PC-3 (cell line): ENCODE measurements around the gene AOPEP. TPM values are rescaled to one million over a fixed set of nuclear protein-coding genes. Genes with fewer than 3 reads are reported as not detected.

Source experiments
- ATAC-seq: fragments of 200-7000 bp; cut with Tn5 transposase; 2 replicates; pipeline ENCODE4 v1.9.1; 2020; ENCODE audit warnings: mild to moderate bottlenecking, moderate library complexity
- BruUV-seq: library from RNA; stranded (reverse); fragments of 400-500 nt; replicated peaks from 2 replicates; lab custom pipeline; 2021; lab: Mats Ljungman, UMichigan
- CTCF ChIA-PET: fragments of 300-600 bp; sonication (Branson Sonifier 250); formaldehyde crosslinking; loops from one replicate; lab custom pipeline; 2022; ENCODE audit warnings: antibody characterized with exemption; lab: Charles Lee
- POLR2A ChIA-PET: fragments of 300-600 bp; sonication (Branson Sonifier 250); formaldehyde crosslinking; loops from one replicate; lab custom pipeline; 2022; ENCODE audit warnings: antibody characterized with exemption; ENCODE audit not compliant: unreplicated experiment; lab: Charles Lee
- DNase-seq: peaks from one replicate; pipeline ENCODE4 v3.0.0-alpha.2; 2015
- H2AFZ ChIP-seq: fragments of 300-600 bp; sonication (generic); 2 replicates; pipeline ENCODE4 v1.6.0; 2016; ENCODE audit warnings: antibody characterized with exemption, low read length
- H3F3A ChIP-seq: fragments of 300-600 bp; sonication (generic); one replicate; pipeline ENCODE4 v1.6.0; 2017; ENCODE audit warnings: antibody characterized with exemption, low read length, control low read depth, mild to moderate bottlenecking; ENCODE audit not compliant: unreplicated experiment
- H3K27ac ChIP-seq: fragments of 300-600 bp; sonication (generic); 2 replicates; pipeline ENCODE4 v1.5.1; 2016; ENCODE audit warnings: mild to moderate bottlenecking, low read length
- H3K27me3 ChIP-seq: fragments of 300-600 bp; sonication (generic); 2 replicates; pipeline ENCODE4 v1.6.1; 2016; ENCODE audit warnings: low read length, mixed read lengths
- H3K36me3 ChIP-seq: fragments of 300-600 bp; sonication (generic); 2 replicates; pipeline ENCODE4 v1.6.1; 2016; ENCODE audit warnings: low read depth, mixed run types, low read length, mixed read lengths
- H3K4me1 ChIP-seq: fragments of 300-600 bp; sonication (generic); 2 replicates; pipeline ENCODE4 v1.5.1; 2016; ENCODE audit warnings: low read length; ENCODE audit not compliant: insufficient read depth
- H3K4me2 ChIP-seq: fragments of 300-600 bp; sonication (generic); 2 replicates; pipeline ENCODE4 v1.6.0; 2016; ENCODE audit warnings: low read length
- H3K4me3 ChIP-seq: fragments of 300-600 bp; sonication (generic); 2 replicates; pipeline ENCODE4 v1.5.1; 2016; ENCODE audit warnings: mild to moderate bottlenecking, low read length, mixed read lengths
- H3K79me2 ChIP-seq: fragments of 300-600 bp; sonication (generic); 2 replicates; pipeline ENCODE4 v1.6.1; 2017; ENCODE audit warnings: low read length, mixed read lengths
- H3K9ac ChIP-seq: fragments of 300-600 bp; sonication (generic); 2 replicates; pipeline ENCODE4 v1.6.0; 2016; ENCODE audit warnings: mild to moderate bottlenecking, low read length
- H3K9me2 ChIP-seq: fragments of 300-600 bp; sonication (generic); replicated peaks from 2 replicates; pipeline ENCODE4 v1.6.1; 2016; ENCODE audit warnings: mixed run types, low read length, mixed read lengths
- H3K9me3 ChIP-seq: fragments of 300-600 bp; sonication (generic); 2 replicates; pipeline ENCODE4 v1.6.1; 2016; ENCODE audit warnings: low read length, mixed read lengths
- H4K20me1 ChIP-seq: fragments of 300-600 bp; sonication (generic); 2 replicates; pipeline ENCODE4 v1.6.1; 2016; ENCODE audit warnings: low read length, mixed read lengths
- EZH2 ChIP-seq: fragments of 300-600 bp; sonication (generic); IDR thresholded peaks from one replicate; pipeline ENCODE4 v1.6.1; 2017; ENCODE audit warnings: antibody characterized with exemption, mild to moderate bottlenecking, low read length; ENCODE audit not compliant: unreplicated experiment
- EZH2phosphoT487 ChIP-seq: fragments of 300-600 bp; sonication (generic); IDR thresholded peaks from 2 replicates; pipeline ENCODE4 v1.6.1; 2018; ENCODE audit warnings: mild to moderate bottlenecking, antibody characterized with exemption, low read length, borderline replicate concordance
- intact Hi-C: fragments of 100-400 bp; cut with micrococcal nuclease; formaldehyde crosslinking; loops from 2 replicates; pipeline ENCODE4 v1.9.0; 2023
- total RNA-seq: library from RNA; depleted of rRNA; stranded (reverse); fragments of >200 nt; gene quantifications from 2 replicates; pipeline ENCODE4 v1.2.3, GENCODE V29; 2014
- TF ChIP-seq, protein P1 (sequence below): fragments of 300-600 bp; sonication (generic); conservative IDR thresholded peaks from 2 replicates; pipeline ENCODE4 v1.5.1; 2017; ENCODE audit warnings: antibody characterized with exemption, low read depth, mild to moderate bottlenecking, low read length

Gene AOPEP
- total RNA-seq, 1 experiment from 2014 or later = 23.1 TPM

DNA sequence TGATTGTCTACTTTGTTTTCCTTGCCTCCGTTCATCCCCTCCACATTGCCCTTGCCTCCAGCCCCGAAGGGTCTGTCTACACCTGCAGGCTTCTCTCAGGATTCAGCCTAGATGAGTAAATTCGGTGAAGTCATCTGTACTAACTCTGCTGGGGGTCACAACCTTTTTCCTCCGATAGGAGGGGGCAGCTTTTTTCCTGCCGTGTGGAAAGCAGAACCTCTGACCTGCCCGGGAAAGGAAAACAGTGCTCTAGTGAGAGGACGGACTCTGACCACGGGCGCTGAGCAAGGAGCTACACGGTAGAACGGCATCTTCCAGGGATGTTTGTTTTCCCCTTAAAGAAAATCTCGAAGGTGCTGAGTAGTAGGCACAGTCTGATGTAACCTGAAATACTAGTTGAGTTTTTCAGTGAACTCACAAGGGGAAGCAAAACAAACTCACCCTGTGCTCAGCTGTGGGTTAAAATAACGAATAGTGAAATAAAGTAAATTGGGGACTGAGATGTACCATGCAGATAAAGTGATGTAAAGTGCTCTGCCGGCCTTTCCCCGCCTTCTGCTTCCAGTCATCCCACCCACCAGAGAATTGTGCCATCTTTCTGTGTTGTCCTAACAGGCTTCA is 281.8 kb downstream of the AOPEP start:
- POLR2A ChIA-PET = no interaction called here
- BruUV-seq = no TSS peak
- intact Hi-C loops = loop anchor here (5.0 kb wide), 2 partner anchors 39 to 109 kb away; no protein-coding TSS in a partner anchor
- H3K4me1 ChIP-seq = peaks cover 29% of the 10 kb centered on the region
- H3K9ac ChIP-seq = 0 out of 2 replicates have a peak overlapping the region, but pooled peaks have one; percentile 1
- peak overlapping the region; percentile 87 for H3K4me2 ChIP-seq
- CTCF ChIA-PET = no interaction called here
- H3K9me2 ChIP-seq = no peaks in the 10 kb centered on the region
- H3K36me3 ChIP-seq = peaks cover 4% of the 10 kb centered on the region
- no peak overlapping the region for H2AFZ ChIP-seq
- peaks cover 72% of the 10 kb centered on the region for H3K79me2 ChIP-seq
- no peaks in the 10 kb centered on the region for H3K9me3 ChIP-seq
- ATAC-seq (no peak), DNase-seq (peak; percentile 29)
- peak overlapping the region; percentile 87; the same call in 1 of the 2 replicates for H3K4me3 ChIP-seq
- TF ChIP-seq, protein P1, sequence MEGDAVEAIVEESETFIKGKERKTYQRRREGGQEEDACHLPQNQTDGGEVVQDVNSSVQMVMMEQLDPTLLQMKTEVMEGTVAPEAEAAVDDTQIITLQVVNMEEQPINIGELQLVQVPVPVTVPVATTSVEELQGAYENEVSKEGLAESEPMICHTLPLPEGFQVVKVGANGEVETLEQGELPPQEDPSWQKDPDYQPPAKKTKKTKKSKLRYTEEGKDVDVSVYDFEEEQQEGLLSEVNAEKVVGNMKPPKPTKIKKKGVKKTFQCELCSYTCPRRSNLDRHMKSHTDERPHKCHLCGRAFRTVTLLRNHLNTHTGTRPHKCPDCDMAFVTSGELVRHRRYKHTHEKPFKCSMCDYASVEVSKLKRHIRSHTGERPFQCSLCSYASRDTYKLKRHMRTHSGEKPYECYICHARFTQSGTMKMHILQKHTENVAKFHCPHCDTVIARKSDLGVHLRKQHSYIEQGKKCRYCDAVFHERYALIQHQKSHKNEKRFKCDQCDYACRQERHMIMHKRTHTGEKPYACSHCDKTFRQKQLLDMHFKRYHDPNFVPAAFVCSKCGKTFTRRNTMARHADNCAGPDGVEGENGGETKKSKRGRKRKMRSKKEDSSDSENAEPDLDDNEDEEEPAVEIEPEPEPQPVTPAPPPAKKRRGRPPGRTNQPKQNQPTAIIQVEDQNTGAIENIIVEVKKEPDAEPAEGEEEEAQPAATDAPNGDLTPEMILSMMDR = no peak
- TF ChIP-seq EZH2phosphoT487 (no peak), EZH2 (no peak)
- no peaks in the 10 kb centered on the region for H4K20me1 ChIP-seq
- H3K27ac ChIP-seq = peak overlapping the region; percentile 5; the same call in 1 of the 2 replicates
- no peaks in the 10 kb centered on the region for H3F3A ChIP-seq
- no peaks in the 10 kb centered on the region for H3K27me3 ChIP-seq

DNA sequence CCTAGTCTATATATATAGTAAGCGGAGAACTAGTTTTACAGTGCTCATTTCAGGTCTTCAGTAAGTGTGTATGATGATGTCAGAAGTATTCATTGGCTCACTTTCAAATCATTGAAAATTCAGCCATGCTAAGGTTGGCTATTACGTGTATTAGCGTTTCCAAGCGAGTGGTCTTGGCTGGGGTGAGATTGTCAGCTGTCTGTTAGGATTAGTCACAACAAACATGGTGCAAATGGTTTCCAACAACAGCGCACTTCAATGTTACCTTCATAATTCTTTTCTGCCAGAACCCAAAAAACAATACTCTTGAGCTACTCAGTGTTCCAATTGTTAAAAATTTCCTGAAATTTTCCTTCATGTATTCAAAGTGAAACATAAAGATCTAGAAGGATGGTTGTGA is 283.0 kb downstream of the AOPEP start:
- H3K27me3 ChIP-seq = no peaks in the 10 kb centered on the region
- intact Hi-C loops = loop anchor here (5.0 kb wide), 2 partner anchors 38 to 108 kb away; no protein-coding TSS in a partner anchor
- no peak overlapping the region for H3K9ac ChIP-seq
- no peak overlapping the region for H3K27ac ChIP-seq
- H3K79me2 ChIP-seq = peaks cover 75% of the 10 kb centered on the region
- no peak for TF ChIP-seq EZH2phosphoT487
- TF ChIP-seq EZH2 = no peak
- peaks cover 24% of the 10 kb centered on the region for H3K4me1 ChIP-seq
- ChIA-PET CTCF (no interaction called here), POLR2A (no interaction called here)
- H3K36me3 ChIP-seq = peaks cover 4% of the 10 kb centered on the region
- ATAC-seq = no peak
- H3F3A ChIP-seq = no peaks in the 10 kb centered on the region
- H4K20me1 ChIP-seq = no peaks in the 10 kb centered on the region
- no peak overlapping the region for H3K4me3 ChIP-seq
- no peak overlapping the region for H3K4me2 ChIP-seq
- no peaks in the 10 kb centered on the region for H3K9me3 ChIP-seq
- H2AFZ ChIP-seq = no peak overlapping the region
- no peaks in the 10 kb centered on the region for H3K9me2 ChIP-seq
- DNase-seq = no peak
- no TSS peak for BruUV-seq

DNA sequence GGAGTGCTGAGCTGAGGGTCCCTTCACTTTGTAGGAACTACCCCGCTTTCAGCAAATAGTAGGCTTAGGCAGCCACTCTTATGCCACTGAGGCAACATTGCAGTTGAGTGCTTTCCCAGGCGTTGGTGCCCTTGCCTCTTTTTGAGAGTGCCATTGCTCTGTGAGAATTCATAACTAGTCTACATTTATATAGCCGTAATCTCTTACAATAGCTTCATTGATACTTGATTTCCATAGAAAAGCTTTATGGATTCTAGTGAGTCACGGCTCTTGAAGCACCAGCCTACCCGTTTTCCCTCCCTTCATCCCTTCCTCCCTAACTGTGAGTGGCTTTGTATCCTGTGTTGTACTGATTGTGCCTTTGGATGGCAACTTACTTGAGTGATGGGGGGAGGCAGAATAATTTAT is 283.9 kb downstream of the AOPEP start:
- ATAC-seq (no peak), DNase-seq (no peak)
- no peak overlapping the region for H3K27ac ChIP-seq
- no peak overlapping the region for H2AFZ ChIP-seq
- H3F3A ChIP-seq = no peaks in the 10 kb centered on the region
- no peaks in the 10 kb centered on the region for H3K9me2 ChIP-seq
- H4K20me1 ChIP-seq = no peaks in the 10 kb centered on the region
- no peak overlapping the region for H3K4me2 ChIP-seq
- H3K27me3 ChIP-seq = no peaks in the 10 kb centered on the region
- H3K36me3 ChIP-seq = peaks cover 9% of the 10 kb centered on the region
- BruUV-seq = no TSS peak
- no peak overlapping the region for H3K4me3 ChIP-seq
- no peaks in the 10 kb centered on the region for H3K9me3 ChIP-seq
- TF ChIP-seq, protein P1 = no peak
- TF ChIP-seq EZH2 (no peak), EZH2phosphoT487 (no peak)
- H3K79me2 ChIP-seq = peaks cover 73% of the 10 kb centered on the region
- intact Hi-C loops = no loop called here
- no peak overlapping the region for H3K9ac ChIP-seq
- peaks cover 24% of the 10 kb centered on the region for H3K4me1 ChIP-seq
- CTCF ChIA-PET = no interaction called here
- POLR2A ChIA-PET = no interaction called here
